Measurements from ENCODE around the gene EFNA5.

DNA sequence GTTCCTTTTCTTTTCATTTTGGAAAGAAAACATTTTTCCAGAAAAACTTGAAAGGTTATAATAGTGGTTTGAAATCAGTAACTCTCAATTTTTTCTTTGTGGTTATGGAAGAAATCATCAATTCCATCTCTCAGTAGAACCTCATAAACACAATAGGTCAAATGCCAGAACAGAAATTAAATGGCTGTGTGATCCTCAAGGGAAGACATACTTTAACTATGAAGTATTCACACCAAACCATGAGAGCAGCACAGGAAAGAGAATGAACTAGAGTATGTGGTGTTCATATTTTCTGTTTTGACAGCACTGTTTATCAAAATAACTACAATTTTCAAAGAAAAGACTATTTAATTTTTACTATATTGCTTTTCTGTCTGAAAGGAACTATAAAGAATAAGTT is 29.7 kb upstream of the EFNA5 start:
- TF ChIP-seq POLR2AphosphoS5 (IDR thresholded peaks at IDR 0.05; ENCODE audit: low read depth, low read length) (no peak), POLR2A (IDR thresholded peaks at IDR 0.05; ENCODE audit: low read depth, low read length) (no peak)
